Fibroblast of lung (primary cell): ENCODE measurements around the gene MEIOSIN.

Experiments
- EZH2 ChIP-seq: IDR thresholded peaks from 2 replicates; pipeline ENCODE4 v1.5.1; 2012; ENCODE audit warnings: low read length, control low read depth, mild to moderate bottlenecking; ENCODE audit errors: missing control alignments
- TF ChIP-seq, protein P1 (sequence below), 2 donors: IDR thresholded peaks in 1 of 2; conservative IDR thresholded peaks in 1 of 2; 1 replicate in 1 of 2; 2 replicates in 1 of 2; pipeline ENCODE4 v1.5.1; 2011 to 2012; ENCODE audit warnings: low read length in 2 of 2, control low read depth in 1 of 2, inconsistent platforms in 1 of 2, low read depth in 1 of 2, mild to moderate bottlenecking in 1 of 2

DNA sequence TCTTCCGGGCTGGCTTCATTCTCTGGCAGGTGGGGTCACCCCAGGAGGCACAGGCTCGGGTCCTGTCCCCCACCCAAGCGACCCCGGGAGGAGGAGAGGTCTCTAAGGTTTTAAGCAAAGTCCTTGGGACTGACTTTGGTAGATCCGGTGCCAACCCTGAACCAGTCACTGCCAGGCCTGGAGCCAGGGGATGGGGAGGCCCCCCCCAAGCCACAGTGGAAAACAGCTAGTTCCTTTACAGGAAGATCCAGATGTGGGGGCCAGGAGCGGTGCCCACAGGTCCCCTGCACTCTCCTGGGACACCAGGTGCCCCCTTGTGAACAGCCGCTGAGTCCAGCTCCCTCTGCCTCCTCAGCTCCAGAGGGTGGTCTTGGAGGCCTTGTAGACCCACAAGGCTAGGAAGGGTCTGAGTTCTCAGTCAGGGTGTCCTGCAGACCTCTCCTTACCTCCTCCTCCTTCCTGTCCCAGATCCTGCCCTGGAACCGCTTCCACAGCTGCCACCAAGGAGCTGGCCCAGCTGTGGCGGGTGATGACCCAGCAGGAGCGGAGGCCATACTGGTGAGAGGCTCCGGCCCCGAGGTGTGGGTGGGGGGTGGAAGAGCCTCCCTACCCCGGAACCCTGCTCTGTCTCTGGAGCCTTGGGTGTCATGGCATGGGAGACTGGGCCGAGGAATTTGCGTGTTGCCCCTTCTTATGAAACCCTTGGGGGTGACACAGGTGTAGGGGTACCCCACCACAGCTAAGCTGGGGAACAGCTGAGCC, 29.8 kb downstream of the MEIOSIN start:
- TF ChIP-seq EZH2, result no peak
- TF ChIP-seq, protein P1, sequence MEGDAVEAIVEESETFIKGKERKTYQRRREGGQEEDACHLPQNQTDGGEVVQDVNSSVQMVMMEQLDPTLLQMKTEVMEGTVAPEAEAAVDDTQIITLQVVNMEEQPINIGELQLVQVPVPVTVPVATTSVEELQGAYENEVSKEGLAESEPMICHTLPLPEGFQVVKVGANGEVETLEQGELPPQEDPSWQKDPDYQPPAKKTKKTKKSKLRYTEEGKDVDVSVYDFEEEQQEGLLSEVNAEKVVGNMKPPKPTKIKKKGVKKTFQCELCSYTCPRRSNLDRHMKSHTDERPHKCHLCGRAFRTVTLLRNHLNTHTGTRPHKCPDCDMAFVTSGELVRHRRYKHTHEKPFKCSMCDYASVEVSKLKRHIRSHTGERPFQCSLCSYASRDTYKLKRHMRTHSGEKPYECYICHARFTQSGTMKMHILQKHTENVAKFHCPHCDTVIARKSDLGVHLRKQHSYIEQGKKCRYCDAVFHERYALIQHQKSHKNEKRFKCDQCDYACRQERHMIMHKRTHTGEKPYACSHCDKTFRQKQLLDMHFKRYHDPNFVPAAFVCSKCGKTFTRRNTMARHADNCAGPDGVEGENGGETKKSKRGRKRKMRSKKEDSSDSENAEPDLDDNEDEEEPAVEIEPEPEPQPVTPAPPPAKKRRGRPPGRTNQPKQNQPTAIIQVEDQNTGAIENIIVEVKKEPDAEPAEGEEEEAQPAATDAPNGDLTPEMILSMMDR (conservative IDR thresholded peaks at IDR 0.05 in 1 of 2, IDR thresholded peaks at IDR 0.05 in 1 of 2; ENCODE audit: low read depth in 1 of 2, low read length in 2 of 2), result no peak
